H1 (cell line): ENCODE results near the gene PROKR1.

Experiments
- ATF3 ChIP-seq: IDR thresholded peaks from 2 replicates; pipeline ENCODE4 v1.6.1; 2011; ENCODE audit warnings: low read depth, mild to moderate bottlenecking, low read length; ENCODE audit not compliant: insufficient read depth
- BACH1 ChIP-seq: IDR thresholded peaks from 2 replicates; pipeline ENCODE4 v1.6.1; 2012; ENCODE audit warnings: low read length, improper control_type of control experiment
- CEBPB ChIP-seq: IDR thresholded peaks from 2 replicates; pipeline ENCODE4 v1.6.1; 2012; ENCODE audit warnings: low read depth, low read length
- CHD2 ChIP-seq: IDR thresholded peaks from 2 replicates; pipeline ENCODE4 v1.6.1; 2012; ENCODE audit warnings: low read length, improper control_type of control experiment
- CREB1 ChIP-seq: IDR thresholded peaks from 2 replicates; pipeline ENCODE4 v1.6.1; 2012; ENCODE audit warnings: inconsistent platforms
- CTCF ChIP-seq, 3 experiments: IDR thresholded peaks; 1 replicate in 2 of 3; 2 replicates in 1 of 3; pipeline versions ENCODE4 v1.5.1 to v1.6.1; 2011; ENCODE audit warnings: low read length in 3 of 3, mild to moderate bottlenecking in 3 of 3, inconsistent platforms in 2 of 3, low read depth in 1 of 3, moderate library complexity in 1 of 3; ENCODE audit not compliant: insufficient read depth in 1 of 3; ENCODE audit errors: control extremely low read depth in 1 of 3
- EP300 ChIP-seq, 2 experiments: IDR thresholded peaks; 1 replicate in 1 of 2; 2 replicates in 1 of 2; pipeline ENCODE4 v1.6.1; 2011 to 2012; ENCODE audit warnings: low read depth in 2 of 2, low read length in 2 of 2, mild to moderate bottlenecking in 2 of 2, borderline replicate concordance in 1 of 2, inconsistent platforms in 1 of 2, moderate library complexity in 1 of 2
- EZH2 ChIP-seq: fragments of 200-600 bp; sonication (generic); IDR thresholded peaks from 2 replicates; pipeline ENCODE4 v1.7.1; 2012; ENCODE audit warnings: low read depth, mild to moderate bottlenecking, moderate library complexity, low read length, inconsistent platforms; ENCODE audit not compliant: severe bottlenecking
- GTF2F1 ChIP-seq: IDR thresholded peaks from 2 replicates; pipeline ENCODE4 v1.6.1; 2012; ENCODE audit warnings: low read depth, low read length, improper control_type of control experiment, borderline replicate concordance
- POLR2A ChIP-seq, 2 experiments: IDR thresholded peaks; 1 replicate in 1 of 2; 2 replicates in 1 of 2; pipeline ENCODE4 v1.6.1; 2011; ENCODE audit warnings: low read depth in 2 of 2, low read length in 2 of 2, mild to moderate bottlenecking in 2 of 2; ENCODE audit errors: control extremely low read depth in 1 of 2
- SP1 ChIP-seq: IDR thresholded peaks from 2 replicates; pipeline ENCODE4 v1.6.1; 2011; ENCODE audit warnings: low read depth, low read length
- USF2 ChIP-seq: IDR thresholded peaks from 2 replicates; pipeline ENCODE4 v1.6.1; 2011; ENCODE audit warnings: low read length, improper control_type of control experiment
- YY1 ChIP-seq: IDR thresholded peaks from 2 replicates; pipeline ENCODE4 v1.6.1; 2011; ENCODE audit warnings: low read depth, mild to moderate bottlenecking, low read length

- TF ChIP-seq CTCF (IDR thresholded peaks at IDR 0.05; ENCODE audit: control extremely low read depth in 1 of 3, insufficient read depth in 1 of 3, low read depth in 1 of 3, low read length in 3 of 3) (no peak), BACH1 (no peak), CHD2 (no peak), ATF3 (no peak), CREB1 (no peak), GTF2F1 (no peak), YY1 (no peak), CEBPB (no peak), EZH2 (no peak), USF2 (no peak), POLR2A (IDR thresholded peaks at IDR 0.05; ENCODE audit: control extremely low read depth in 1 of 2, low read depth in 2 of 2, low read length in 2 of 2) (no peak), EP300 (IDR thresholded peaks at IDR 0.05; ENCODE audit: borderline replicate concordance in 1 of 2, low read depth in 2 of 2, low read length in 2 of 2) (no peak), SP1 (no peak)
Measured at GRCh38 chr2:68620772-68621171, 22.6 kb upstream of the PROKR1 start.
